NCI-H2196 treated with DMSO at 0.1 percent for 48 hours (cell line): ENCODE data around the gene POU3F1.

Experiments
- DNase-seq: peaks from one replicate; lab custom pipeline; 2025; ENCODE audit not compliant: unreplicated experiment; lab: John Stamatoyannopoulos, UW

The POU3F1 gene

DNA sequence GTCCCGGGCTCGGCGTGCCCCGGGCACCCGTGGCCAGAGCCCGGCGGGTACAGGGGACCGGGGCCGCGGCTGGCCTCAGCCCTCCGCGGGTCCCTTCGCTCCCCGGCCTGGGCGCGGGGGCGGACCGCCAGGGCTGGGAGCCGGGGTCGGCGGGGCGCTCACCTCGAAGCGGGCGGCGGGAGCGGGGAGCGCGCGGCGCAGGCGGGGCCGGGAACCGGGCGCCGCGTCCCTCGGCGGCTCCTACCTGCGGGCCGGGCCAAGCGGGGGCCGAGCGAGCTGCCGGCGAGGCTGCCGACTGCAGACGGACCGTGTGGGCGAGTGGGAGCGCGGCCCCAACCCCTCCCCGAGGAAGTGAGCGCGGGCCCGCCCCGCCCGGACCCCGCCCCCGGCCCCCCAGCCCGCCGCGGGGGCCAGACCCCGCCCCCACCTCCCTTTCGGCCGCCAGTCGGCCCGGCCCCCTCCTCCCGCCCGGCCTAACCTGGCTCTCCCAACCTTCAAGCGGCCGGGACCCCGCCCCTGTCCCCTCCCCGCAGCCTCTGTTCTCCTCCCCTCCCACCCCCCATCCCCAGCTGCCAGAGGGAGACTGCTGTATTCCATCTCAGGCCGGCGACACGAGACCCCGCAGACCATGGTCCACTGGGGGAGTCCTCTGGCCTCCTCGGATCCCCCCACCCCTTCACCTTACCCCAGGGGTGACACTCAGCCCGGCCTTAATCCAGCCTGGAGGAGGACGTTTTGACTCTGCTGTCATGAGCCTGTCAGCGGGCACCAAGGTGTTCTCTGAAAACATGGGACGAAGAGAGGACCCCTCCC, 41.2 kb downstream of the POU3F1 start, which contains the start of gene FHL3:
Gene FHL3 (minus strand): TSS at position 320 of the 813 bp plus-strand sequence. CDS start 6,102 bp downstream, outside the sequence.
- DNase-seq, result no peak

DNA sequence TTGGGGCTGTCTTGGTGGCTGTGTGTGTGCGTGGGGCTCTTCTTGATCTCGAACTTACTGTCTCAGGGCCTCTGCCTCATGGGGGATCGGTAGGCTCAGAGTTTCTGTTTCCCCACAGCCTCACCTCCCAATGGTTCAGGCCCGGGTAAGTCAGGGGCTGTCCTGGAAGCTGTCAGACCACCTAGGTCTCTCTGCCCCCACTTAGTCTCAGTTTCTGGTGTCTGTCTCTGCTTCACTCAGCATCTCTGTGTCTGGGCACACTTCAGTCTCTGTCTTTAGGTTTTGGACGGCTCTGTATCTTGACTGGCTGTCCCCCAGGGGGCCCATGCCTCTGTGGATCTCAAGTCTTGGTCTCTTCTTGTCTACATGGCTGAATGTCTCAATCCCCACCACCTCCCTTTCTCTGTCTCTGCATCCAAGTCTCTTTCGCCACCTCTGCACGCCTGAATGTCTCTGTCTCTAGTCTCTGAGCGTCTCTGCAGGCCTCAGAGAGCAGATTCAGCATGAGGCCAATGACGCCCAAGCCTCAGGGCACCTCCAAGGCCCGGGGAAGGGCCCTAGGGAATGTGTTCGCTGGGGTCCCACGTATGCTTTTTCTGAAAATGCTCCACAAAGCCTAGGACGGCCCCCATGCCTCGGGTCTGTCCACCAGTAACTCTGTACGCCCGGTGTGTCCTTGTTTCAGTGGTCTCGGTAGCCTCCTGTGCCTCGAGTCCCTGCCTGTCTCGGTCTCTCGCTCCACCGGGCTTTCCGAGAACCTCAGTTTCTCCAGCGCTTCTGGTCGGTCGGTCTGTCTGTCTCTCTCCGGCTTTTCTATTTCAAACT, 42.1 kb downstream of the POU3F1 start:
- DNase-seq, result no peak

GRCh38 chr1:38003261-38004250, 43.0 kb downstream of the POU3F1 start:
- DNase-seq, result no peak

GRCh38 chr1:38000529-38001455, 45.8 kb downstream of the POU3F1 start:
- DNase-seq, result no peak

DNA sequence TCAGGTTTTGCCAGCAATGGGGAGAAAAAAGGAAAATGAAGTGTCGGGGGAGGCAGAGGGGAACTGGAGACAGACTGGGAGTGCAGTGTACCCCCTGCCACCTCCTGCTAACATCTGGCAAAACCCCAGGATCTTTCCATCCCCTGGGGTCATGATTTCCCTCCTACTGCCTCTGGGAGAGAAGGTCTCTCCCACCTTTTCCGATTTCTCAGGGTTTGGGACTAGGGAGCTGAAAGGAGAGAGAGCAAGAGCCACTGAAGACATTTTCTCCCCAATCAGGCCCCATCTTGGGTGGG, 46.4 kb downstream of the POU3F1 start:
- no peak for DNase-seq

- no peak for DNase-seq
Measured at GRCh38 chr1:37999430-38000232, 47.0 kb downstream of the POU3F1 start.

DNA sequence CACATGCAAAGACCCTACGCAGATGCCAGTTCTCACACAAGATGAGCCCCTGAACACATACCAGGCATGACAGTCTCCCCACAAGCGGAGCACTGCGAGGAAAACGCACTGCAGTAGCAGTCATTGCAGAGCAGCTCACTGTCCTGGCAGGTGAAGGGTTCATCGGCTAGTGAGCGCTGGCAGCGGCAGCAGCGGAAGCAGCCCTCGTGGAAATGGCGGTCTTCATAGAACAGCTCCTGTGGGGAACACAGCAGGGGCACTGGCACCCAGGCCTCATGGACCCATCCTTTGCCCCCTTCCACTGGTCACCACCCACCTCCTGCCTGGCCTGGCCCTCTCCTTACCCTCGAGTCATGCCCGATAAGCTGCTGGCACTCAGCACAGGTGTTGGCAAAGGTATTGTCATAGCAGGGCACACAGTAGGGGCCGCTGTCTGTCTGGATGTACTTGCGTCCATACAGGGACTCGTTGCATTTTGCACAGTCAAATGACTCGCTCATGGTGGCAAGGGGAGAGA, 47.6 kb downstream of the POU3F1 start:
- no peak for DNase-seq

GRCh38 chr1:37998089-37998808, 48.3 kb downstream of the POU3F1 start:
- DNase-seq, result no peak

DNA sequence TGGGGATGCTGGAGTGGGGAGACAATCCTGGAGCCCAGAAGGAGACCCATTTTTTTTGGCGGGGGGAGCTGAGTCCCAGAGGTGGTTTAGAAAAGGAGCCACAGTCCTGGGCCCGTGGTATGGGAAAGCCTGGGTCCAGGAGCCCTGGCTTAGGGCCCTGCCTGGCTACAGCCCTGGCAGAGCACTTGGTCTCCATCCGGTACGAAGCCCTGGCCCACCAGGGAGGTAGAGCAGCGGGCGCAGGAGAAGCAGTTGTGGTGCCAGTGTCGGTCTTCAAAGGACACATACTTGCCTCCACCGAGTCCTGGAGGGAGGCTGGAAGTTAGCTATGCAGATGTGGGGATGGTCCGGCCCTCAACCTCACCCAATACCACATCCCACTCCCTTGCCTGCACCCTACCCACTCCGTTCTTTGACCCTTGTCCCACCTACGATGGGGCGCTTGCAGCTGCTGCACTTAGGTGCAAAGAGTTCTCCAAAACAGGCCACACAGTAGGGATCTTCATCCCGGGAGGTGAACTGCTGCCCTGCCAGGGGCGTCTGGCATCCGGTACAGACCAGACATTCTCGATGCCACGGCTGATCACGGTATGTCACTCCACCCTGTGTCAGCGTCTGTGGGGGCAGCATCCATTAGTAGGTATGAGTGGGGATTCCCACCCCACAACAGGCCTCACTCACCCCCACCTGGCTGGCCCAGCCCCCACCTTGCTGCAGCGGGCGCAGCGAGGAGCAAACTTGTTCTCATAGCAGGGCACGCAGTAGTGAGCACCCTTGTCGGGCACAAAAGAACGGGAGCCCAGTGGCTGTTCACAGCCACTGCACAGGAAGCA, 49.1 kb downstream of the POU3F1 start:
- DNase-seq, result no peak

DNA sequence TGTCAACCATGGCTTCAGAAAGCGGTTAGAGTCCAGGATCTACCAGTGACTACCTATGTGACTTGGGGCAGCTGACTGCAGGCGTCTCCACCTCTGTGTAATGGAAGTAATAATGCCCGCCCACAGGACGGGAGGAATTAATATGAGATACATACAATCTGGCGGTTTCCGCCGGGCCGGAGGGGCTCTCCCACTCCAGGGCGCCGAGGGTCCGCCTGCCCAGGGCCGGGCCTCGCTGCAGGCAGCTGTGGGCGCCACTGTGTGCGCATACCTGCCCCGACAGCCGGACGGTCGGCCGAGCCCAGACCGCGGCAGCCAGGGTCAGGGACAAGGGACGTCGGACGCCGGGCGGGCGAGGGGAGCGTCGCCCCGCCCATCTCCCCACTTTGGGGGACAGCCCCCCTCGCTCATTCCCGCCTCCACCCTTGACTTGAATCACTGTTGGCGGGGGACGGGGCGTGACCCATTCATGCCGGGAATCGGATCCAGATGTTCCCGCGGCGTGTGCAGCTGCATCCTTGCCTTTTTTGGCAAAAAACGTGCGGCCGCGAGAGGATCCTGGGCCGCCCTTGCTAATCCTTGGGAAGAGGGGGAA, 50.7 kb downstream of the POU3F1 start:
- DNase-seq, result no peak

DNA sequence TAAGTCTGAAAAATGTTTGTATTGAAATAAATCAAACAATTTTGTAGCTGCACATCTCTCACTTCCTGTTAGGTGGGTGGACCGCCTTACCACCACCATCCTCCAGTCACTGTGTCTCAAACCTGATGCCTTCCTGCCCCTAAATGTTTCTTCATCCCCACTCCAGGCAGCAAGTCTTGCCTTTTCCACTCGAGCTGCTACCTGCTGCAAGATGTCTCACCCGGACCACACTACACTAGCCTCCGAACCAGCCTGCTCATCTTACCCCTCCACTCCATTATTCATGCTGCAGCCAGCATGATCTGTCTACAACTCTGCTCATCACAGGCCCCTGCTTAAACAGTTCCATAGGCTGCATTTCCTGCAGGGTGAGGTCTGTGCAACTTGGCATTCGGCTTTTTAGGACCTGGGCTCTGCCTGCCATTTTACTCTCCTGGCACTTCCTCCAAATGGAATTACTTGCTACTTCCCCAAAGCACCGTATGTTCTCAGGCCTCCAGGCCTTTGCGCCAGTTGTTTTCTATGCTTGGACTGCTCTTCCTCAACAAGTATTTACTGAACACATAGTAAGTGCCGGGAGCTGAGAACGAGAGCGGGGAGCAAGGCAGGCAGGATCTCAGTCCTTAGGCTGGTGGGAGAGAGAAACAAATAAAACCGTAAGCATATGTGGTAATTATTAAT, 51.6 kb downstream of the POU3F1 start:
- DNase-seq, result no peak
